Sigmoid colon (tissue), 7 donors: ENCODE data around the gene ABCC4. TPM values are rescaled to one million over a fixed set of nuclear protein-coding genes. Genes with fewer than 3 reads are reported as not detected.

Experiments used
- DNase-seq: peaks from one replicate; pipeline ENCODE4 v3.0.0-alpha.2; 2019
- H3K27ac ChIP-seq, 4 donors: fragments of 200-600 bp; sonication (generic); one replicate each; pipeline ENCODE4 v1.5.1; 2016 to 2019; ENCODE audit warnings: mild to moderate bottlenecking in 1 of 4
- H3K27me3 ChIP-seq, 3 donors: fragments of 200-600 bp; sonication (generic); one replicate each; pipeline ENCODE4 v1.5.1; 2019; ENCODE audit warnings: mild to moderate bottlenecking in 1 of 3
- H3K36me3 ChIP-seq, 4 donors: fragments of 200-600 bp; sonication (generic); one replicate each; pipeline ENCODE4 v1.5.1; 2016 to 2019
- H3K4me1 ChIP-seq, 4 donors: fragments of 200-600 bp; sonication (generic); one replicate each; pipeline ENCODE4 v1.5.1; 2017 to 2019
- H3K4me3 ChIP-seq, 4 donors: fragments of 200-600 bp; sonication (generic); one replicate each; pipeline ENCODE4 v1.5.1; 2017 to 2019; ENCODE audit warnings: mild to moderate bottlenecking in 2 of 4, moderate library complexity in 1 of 4
- H3K9me3 ChIP-seq, 4 donors: fragments of 200-600 bp in 3 of 4; sonication (generic) in 3 of 4; one replicate each; pipeline versions ENCODE4 v1.5.1 to v1.6.1; 2013 to 2019
- EP300 ChIP-seq, 4 donors: sonication (generic); formaldehyde crosslinking; IDR thresholded peaks; one replicate each; pipeline ENCODE4 v1.6.1; 2017; ENCODE audit warnings: antibody characterized with exemption in 4 of 4
- POLR2A ChIP-seq, 2 donors: fragments of 450-650 bp; IDR thresholded peaks; one replicate each; pipeline ENCODE4 v1.6.1; 2016; ENCODE audit warnings: antibody characterized with exemption in 2 of 2, mild to moderate bottlenecking in 2 of 2, moderate library complexity in 2 of 2
- POLR2AphosphoS5 ChIP-seq, 4 donors: sonication (generic); formaldehyde crosslinking; IDR thresholded peaks; one replicate each; pipeline ENCODE4 v1.6.1; 2017; ENCODE audit warnings: antibody characterized with exemption in 4 of 4
- WGBS, 2 donors: extraction: QIAGEN DNeasy Blood & Tissue Kit; methylation state at CpG; one replicate each; pipeline ENCODE4 v1.1.7; 2013; 5-methylcytosine and 5-hydroxymethylcytosine counted together
- intact Hi-C: fragments of 100-400 bp; cut with DNase I; formaldehyde crosslinking; loops from one replicate; pipeline ENCODE4 v1.15.1; 2023
- polyA plus RNA-seq, 3 donors: library from polyadenylated mRNA; stranded (reverse); fragments of 200-250 nt; gene quantifications; one replicate each; pipeline ENCODE4 v1.2.3, GENCODE V29; 2013
- total RNA-seq, 4 donors: library from RNA; depleted of rRNA; stranded (reverse); fragments of >200 nt; gene quantifications; one replicate each; pipeline ENCODE4 v1.1.0, GENCODE V29; 2016
- TF ChIP-seq, protein P1 (sequence below), 4 experiments: fragments of 450-650 bp in 3 of 4; fragments of 200-600 bp in 1 of 4; IDR thresholded peaks; one replicate each; pipeline ENCODE4 v1.5.1; 2016 to 2019; ENCODE audit warnings: antibody characterized with exemption in 4 of 4, mild to moderate bottlenecking in 3 of 4, moderate library complexity in 2 of 4
- donor health status: healthy with polysubstance abuse.
- donor health status: Bipolar disorder and iron deficiency.
- donor health status: healthy.

Gene ABCC4
- total and polyA plus RNA-seq, 7 donors = 1.2 to 56.3 (median 24.3) TPM

DNA sequence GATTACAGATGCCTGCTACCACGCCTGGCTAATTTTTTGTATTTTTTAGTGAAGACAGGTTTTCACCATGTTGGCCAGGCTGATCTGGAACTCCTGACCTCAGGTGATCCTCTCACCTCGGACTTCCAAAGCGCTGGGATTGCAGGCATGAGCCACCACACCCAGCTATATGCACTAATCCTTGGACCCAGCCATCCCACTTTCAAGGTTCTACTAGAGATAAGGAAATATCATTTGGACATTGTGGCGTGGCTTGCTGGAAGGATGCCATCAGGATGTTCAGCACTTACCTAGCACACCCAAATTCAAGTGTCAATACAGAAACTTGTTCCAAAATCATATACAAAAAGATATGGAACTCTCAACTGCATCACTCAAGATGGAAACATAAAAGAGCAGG, 136.4 kb downstream of the ABCC4 start:
- Histone ChIP-seq H3K27me3 (no peaks in the 10 kb centered on the region), H3K9me3 (no peaks in the 10 kb centered on the region), H3K27ac (no peak overlapping the region), H3K4me3 (no peak overlapping the region), H3K36me3 (peaks cover 0 to 79% (median 4%) of the 10 kb centered on the region in 4 donors), H3K4me1 (no peaks in the 10 kb centered on the region)
- TF ChIP-seq, protein P1, sequence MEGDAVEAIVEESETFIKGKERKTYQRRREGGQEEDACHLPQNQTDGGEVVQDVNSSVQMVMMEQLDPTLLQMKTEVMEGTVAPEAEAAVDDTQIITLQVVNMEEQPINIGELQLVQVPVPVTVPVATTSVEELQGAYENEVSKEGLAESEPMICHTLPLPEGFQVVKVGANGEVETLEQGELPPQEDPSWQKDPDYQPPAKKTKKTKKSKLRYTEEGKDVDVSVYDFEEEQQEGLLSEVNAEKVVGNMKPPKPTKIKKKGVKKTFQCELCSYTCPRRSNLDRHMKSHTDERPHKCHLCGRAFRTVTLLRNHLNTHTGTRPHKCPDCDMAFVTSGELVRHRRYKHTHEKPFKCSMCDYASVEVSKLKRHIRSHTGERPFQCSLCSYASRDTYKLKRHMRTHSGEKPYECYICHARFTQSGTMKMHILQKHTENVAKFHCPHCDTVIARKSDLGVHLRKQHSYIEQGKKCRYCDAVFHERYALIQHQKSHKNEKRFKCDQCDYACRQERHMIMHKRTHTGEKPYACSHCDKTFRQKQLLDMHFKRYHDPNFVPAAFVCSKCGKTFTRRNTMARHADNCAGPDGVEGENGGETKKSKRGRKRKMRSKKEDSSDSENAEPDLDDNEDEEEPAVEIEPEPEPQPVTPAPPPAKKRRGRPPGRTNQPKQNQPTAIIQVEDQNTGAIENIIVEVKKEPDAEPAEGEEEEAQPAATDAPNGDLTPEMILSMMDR (IDR thresholded peaks at IDR 0.05) = no peak
- TF ChIP-seq EP300 (IDR thresholded peaks at IDR 0.05) (no peak), POLR2A (IDR thresholded peaks at IDR 0.05) (no peak), POLR2AphosphoS5 (IDR thresholded peaks at IDR 0.05) (no peak)
- WGBS, 2 donors = 29 to 78% methylated on average over 4 of the region's 4 CpGs
- DNase-seq = no peak
- intact Hi-C loops = no loop called here

DNA sequence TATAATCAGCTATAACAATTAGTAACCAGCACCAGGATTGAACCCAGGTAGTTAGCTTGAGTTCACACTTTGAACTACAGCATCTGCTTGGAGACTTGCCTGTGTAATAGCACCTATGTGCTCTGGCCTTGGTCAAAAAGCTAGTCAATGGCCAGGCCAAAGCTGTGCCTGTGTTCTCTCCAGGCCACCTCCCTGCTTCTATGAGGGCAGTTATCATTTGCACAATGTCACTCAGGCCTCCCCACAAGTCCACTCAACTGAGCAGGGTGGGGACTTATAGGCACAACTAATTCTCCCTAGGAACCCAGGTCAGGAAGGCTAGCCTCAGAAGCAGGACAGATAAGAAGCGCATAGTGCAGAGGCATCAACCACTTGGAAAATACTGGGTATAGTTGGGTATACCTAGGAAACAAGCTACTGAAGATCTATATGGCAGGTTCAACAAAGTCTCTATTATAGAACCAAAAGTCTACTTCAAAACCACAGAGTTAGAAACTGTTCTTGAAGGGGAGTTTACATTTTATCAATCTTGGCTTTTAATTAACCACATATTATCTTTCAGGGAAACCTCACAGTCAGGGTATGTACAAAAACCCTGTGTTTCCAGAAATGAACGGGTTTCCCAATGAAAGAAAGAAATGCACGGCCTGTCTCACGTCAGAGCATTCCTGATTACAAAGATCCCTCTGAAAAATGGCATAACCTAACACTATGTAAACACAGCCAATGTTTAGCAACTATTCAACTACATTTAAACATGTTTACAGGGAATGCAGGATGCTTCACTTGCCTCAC, 140.9 kb downstream of the ABCC4 start:
- no peaks in the 10 kb centered on the region for H3K27me3 ChIP-seq
- intact Hi-C loops = no loop called here
- H3K27ac ChIP-seq = no peak overlapping the region
- H3K36me3 ChIP-seq = peaks cover 0 to 60% (median 6%) of the 10 kb centered on the region in 4 donors
- H3K9me3 ChIP-seq = no peaks in the 10 kb centered on the region
- H3K4me1 ChIP-seq = no peaks in the 10 kb centered on the region
- no peak for DNase-seq
- H3K4me3 ChIP-seq = no peak overlapping the region
- WGBS, 2 donors = 78% methylated on average over 4 of the region's 4 CpGs
- TF ChIP-seq EP300 (IDR thresholded peaks at IDR 0.05) (no peak), POLR2AphosphoS5 (IDR thresholded peaks at IDR 0.05) (no peak)
- TF ChIP-seq, protein P1 (IDR thresholded peaks at IDR 0.05) = no peak

DNA sequence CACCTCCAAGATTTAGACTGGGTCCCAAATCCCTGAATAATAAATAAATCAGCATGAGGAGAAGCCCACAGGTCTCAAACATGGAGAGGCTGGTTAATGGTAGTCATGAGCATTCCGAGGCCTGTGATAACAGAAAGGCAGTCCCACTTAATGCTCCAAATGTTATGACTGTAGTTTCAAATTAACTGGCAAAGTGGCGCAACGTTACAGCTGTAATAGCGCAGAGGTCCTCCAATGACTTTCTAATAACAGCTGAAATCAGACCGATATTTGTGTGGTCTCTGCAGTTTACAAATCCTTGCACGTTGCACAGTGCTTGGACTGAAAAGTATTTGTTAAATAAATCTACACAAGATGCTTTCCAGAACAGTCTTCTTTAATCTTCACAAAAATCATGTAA, 141.8 kb downstream of the ABCC4 start:
- TF ChIP-seq EP300 (IDR thresholded peaks at IDR 0.05) (no peak), POLR2AphosphoS5 (IDR thresholded peaks at IDR 0.05) (no peak), POLR2A (IDR thresholded peaks at IDR 0.05) (no peak)
- TF ChIP-seq, protein P1 (IDR thresholded peaks at IDR 0.05) = no peak
- WGBS, 2 donors = 87 to 89% methylated on average over 6 of the region's 6 CpGs
- H3K9me3 ChIP-seq = no peaks in the 10 kb centered on the region
- H3K27me3 ChIP-seq = no peaks in the 10 kb centered on the region
- H3K4me3 ChIP-seq = no peak overlapping the region
- no peak for DNase-seq
- H3K4me1 ChIP-seq = no peaks in the 10 kb centered on the region
- H3K36me3 ChIP-seq = peaks cover 0 to 51% (median 6%) of the 10 kb centered on the region in 4 donors
- H3K27ac ChIP-seq = no peak overlapping the region
- intact Hi-C loops = no loop called here

DNA sequence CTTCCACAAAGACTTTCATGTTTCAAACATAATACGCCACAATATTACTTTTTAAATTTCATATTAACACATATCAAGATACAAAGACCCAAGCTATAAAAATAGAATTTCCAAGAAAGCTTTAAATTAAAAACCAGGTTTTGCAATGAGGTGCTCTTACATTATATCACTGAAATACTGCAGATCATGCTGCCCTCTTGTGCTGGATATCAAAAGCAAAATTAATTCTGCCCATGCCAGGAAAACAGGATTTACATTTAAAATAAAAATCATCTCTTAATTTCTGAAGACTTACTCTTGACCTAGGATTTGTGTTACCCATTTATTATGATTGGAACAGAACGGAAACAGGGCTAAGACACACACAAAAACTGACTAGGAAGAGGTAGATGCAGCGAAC, 145.0 kb downstream of the ABCC4 start:
- H3K4me1 ChIP-seq = no peaks in the 10 kb centered on the region
- H3K27ac ChIP-seq = no peak overlapping the region
- 94 to 96% methylated on average over 3 of the region's 3 CpGs for WGBS, 2 donors
- intact Hi-C loops = no loop called here
- no peaks in the 10 kb centered on the region for H3K9me3 ChIP-seq
- H3K4me3 ChIP-seq = no peak overlapping the region
- H3K27me3 ChIP-seq = no peaks in the 10 kb centered on the region
- TF ChIP-seq POLR2AphosphoS5 (IDR thresholded peaks at IDR 0.05) = no peak
- TF ChIP-seq EP300 (IDR thresholded peaks at IDR 0.05) = no peak
- no peak for TF ChIP-seq POLR2A (IDR thresholded peaks at IDR 0.05)
- TF ChIP-seq, protein P1 (IDR thresholded peaks at IDR 0.05) = no peak
- DNase-seq = no peak
- H3K36me3 ChIP-seq = peaks cover 0 to 30% (median 3%) of the 10 kb centered on the region in 4 donors
